ENCODE results near the gene SSTR4.
"Not testable (repeated sequence)": the region's sequence is repeated elsewhere in the genome, so short reads cannot be mapped to it uniquely, and the experiment has no call there.

SSTR4 gene

DNA sequence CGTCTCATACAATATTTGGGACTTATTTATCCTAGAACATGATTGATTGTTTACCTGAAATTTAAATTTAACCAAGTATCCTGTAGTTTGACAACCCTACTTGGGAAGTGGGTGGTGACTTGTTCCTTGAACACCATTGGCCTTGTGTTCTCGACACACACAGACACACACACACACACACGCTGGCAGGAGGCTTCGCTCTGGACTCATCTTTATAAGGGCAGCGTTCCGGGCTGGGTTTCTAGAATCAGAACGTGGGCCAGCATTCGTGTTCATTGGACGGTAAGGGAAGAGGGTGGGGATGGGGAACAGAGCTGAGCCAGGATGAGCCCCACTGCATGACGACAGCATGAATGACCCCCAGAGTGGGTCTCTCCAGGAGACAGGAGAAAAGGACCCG lies 16.2 kb upstream of the SSTR4 start:
- DNase-seq = no peak

DNA sequence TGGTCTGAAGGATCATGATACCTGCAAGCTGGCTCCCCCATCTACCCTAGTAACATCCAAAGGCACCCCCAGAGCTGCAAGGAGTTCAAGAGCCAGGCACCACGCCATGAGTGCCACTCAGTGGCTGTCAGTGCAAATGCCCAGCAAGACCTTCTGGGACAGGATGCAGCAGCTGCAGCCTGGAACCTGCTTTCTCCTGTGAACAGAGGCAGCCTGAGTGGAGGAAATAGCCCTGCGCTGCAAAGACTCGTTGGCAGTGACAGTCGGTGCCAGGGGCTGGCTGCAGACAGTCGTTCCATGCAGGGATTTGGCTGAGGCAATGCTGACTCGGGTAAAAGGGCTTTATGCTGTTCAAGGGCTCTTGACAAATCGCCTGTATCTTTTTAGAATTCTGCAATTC lies 15.7 kb upstream of the SSTR4 start:
- DNase-seq = no peak

DNA sequence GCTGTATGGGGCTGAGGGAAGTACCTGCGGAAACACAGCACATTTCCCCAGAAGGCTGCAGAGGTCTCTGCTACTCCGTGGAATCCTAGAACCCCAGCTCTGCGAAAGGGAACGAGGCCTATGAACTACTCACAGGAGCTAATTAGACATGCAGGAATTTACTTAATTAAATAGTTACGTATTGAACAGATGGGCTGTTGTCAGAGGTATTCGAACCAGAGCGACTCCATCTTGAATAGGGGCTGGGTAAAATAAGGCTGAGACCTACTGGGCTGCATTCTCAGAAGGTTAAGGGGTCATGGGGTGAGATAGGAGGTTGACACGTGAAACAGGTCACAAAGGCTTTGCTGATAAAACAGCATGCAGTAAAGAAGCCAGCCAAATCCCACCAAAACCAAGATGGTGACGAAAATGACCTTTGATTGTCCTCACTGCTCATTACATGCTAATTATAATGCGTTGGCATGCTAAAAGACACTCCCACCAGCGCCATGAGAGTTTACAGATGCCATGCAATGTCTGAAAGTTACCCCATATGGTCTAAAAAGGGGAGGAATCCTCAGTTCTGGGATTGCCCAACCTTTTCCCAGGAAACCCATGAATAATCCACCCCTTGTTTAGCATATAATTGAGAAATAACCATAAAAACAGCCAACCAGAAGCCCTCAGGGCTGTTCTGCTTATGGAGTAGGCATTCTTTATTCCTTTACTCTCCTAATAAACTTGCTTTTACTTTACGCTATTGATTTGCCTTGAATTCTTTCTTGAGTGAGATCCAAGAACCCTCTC lies 14.7 kb upstream of the SSTR4 start:
- no peak for DNase-seq

DNA sequence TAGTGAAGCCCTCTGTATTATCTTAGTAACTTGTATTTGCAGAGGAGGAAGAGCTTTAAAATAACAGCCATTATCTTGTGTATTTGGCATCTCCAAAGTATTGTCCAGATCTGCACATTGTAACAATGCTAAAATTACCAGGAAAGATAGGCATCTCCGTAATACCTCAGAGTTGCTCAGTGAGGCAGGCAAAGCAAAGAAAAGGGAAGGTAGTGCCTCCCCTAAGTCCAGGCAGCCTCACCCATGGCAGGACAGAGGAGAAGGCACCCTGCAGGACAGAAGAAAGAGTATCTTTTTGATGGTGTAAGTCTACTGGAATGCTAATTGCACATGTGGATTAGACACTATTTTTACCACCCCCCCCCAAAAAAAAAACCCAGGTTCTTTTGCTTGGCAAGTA lies 13.6 kb upstream of the SSTR4 start:
- DNase-seq = no peak

DNA sequence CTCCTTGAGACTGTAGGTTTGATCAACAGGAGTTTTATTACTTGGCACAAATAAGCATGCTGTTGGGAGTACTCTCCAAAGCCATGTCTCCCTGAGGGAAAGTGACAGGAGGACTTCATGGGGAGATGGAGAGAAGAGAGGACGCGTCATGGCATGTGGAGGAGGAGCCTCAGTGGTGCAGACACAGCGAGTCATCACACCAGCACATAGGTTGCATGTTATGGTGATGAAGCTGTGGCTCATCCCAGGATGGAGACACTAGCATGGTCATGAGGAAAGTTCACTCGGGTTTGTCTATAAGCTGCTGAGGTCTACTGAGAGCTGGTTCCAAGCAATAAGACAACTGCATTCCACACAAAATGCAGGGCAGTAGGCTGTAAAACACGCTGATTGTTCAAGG lies 13.2 kb upstream of the SSTR4 start:
- no peak for DNase-seq

DNA sequence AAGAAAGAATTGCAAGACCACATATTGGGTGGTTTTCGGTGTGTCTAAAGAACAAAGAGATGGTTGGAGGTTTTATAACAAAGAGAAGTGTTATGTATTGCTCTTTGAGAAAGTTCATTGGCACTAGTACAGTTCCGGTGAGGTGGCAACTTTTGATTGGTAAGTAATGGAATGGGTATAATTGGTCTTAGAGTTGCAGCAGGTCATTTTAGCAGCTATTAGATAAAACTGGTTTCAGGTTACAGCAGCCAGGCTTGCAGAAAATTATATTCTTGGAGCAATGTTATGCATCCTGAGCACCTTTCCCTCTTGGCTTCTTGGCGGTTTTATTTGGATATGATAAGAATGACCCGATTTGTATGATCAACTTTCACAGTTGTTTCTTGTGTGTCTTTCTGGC lies 12.3 kb upstream of the SSTR4 start:
- no peak for DNase-seq

DNA sequence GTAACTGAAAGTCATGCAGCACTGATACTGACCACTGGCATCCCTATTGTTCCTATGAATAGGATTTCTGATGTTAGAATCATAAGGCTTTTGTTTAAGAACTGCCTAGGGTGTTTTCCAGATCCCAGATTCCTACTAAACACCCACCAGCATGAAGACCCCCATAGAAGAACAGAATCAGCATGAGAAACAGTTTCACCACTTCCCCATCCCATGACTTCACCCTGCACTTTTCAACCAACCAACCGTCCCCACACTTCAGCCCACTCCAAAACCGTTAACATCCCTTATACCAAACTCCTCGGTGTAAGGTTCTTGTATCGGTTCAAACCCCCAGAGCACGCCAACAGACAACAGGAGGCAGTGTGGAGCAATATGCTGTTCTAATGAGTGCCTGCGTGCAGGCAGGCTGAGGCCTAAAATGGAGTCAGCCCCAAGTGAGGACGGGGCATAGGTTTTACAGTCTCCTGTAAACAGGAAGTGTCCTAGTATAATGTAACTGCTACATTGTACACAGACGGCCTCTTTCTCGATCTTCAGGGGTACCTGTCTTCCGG lies 11.4 kb upstream of the SSTR4 start:
- DNase-seq = no peak

DNA sequence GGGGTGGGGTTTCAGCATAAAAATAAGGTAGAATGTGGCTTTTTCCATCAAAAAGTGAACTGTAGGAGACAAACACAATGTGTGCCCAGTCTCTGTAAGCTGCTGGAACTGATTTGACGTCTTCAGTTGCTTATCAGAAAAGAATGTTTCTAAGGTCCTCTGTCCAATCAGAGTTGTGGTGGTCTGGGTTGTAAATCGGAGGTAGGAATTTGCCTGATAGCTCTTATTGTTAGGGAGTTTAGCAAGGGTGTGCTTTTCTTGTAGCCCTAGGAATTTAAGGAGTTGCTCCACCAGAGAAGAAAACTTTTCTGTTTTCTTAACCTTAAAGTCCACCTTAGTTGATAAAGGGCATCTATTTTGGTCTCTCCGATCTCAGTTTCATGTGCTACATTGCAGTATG lies 10.4 kb upstream of the SSTR4 start:
- no peak for DNase-seq

DNA sequence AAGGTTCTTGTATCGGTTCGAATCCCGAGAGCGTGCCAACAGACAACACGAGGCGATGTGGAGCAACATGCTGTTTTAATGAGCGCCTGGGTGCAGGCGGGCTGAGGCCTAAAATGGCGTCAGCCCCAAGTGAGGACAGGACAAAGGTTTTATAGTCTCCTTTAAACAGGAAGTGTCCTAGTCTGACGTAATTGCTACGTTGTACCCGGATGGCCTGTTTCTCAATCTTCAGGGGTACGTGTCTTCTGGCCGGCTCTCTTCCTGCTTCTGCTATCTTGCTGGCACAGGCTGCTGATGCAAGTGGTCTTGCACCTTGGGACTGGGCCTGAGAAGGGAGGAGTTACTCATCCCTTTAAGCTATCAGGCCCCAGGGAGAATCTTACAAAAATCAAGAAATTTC lies 9.6 kb upstream of the SSTR4 start:
- DNase-seq = not testable (repeated sequence)

DNA sequence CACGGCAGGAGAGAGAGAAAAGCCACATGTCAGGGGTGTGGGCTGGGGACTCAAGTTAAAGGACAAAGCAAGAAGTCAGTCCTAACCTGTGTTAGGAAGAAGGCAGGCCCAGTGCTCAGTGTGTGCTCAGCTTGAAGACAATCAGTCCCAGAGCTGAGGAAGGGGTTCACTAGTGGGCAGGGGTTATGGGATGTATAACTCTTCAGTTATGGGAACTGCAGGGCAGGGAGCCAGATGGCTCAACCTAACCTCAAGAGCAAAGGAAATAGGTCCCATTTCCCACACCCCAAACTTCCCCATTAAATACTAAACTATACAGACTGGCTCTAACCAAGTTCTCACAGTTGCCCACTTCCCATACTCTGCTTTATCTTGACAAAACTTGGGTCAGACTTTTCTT lies 7.4 kb upstream of the SSTR4 start:
- DNase-seq = no peak

DNA sequence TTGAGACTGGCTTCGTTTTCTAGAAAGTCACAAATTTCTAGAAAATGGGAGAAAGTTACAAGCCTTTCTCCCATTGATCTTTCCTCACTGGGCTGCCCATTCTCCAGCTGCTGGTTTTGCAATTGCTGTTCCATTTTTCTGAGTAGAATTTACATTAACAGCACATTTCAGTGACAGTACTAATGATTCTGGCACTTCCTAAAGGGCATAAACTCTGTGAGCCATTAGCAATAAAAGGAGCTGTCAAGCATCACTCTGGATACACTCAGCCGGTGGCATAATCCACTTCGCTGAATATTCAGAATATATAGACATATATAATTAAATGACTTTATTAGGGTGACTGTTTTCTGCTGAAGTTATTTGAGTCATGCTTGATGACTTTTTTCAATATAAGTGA lies 6.7 kb upstream of the SSTR4 start:
- DNase-seq = no peak

DNA sequence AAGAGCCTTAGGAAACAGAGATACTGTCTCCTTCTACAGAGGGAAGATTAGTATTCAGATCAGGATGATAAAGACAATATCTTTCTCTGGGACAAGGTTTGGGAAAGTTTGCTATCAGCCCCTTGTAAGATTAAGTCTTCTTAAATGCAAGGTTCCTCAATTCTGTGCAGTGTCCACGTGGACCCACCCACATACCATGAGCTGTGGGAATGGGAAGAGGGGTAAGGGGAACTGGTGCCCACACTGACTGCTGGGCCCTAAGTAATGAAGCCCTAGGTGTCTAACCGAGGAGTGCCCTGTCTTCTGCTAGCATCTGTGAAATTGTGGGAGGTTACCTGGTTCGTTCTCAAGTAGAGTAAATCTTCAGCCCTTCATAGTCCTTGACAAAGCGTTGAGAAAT lies 5.8 kb upstream of the SSTR4 start:
- DNase-seq = no peak

DNA sequence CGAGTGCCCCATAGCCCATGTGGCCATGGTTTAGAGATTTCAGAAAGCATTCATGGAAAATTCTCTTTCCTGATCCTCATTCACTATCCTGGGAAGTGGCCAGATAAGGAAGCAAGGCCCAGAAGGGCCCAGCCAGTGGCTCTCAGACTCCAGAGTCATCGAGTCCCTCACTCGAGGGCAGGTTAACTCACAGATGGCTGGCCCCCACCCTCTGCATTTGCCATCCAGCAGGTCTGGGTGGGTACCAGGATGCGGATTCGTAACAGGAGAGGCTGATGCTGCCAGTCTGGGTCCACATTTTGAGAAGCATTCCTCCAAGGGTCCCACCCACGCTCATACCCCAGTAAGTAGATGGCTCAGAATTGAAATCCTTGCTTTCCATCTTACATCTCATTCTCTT lies 3.8 kb upstream of the SSTR4 start:
- DNase-seq = no peak

DNA sequence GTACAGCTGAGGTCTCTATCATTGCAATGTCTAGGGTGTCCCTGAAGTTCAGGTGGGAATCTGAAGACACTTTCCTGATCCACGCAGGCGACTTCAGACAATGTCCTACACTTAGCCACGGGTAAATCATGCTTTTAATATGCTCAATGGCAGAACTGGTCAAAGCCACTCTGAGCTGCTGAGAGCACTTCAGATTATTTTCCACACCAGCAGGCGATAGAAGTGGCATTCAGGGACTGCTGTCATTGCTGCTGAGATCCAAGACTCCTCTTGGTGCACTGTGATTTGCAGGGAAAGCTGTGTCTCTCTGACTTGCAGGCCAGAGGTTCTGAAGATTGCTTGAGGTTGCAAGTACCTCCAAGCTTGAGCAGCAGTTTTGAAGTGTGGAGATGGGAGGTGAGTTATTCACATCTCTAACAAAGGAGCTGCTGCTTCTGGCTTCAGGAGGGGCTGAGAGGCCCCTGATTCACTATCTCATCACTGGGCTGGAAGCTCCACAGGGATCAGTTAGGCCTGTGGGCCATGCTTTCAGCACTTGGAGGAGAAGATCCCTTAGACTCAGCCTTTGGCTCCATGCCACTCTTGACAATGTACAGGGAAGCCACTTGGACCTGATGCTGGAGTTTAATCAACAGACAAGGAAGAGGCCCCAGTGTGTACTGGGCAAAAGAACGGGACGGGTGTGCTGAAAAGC lies 2.9 kb upstream of the SSTR4 start:
- no peak for DNase-seq

DNA sequence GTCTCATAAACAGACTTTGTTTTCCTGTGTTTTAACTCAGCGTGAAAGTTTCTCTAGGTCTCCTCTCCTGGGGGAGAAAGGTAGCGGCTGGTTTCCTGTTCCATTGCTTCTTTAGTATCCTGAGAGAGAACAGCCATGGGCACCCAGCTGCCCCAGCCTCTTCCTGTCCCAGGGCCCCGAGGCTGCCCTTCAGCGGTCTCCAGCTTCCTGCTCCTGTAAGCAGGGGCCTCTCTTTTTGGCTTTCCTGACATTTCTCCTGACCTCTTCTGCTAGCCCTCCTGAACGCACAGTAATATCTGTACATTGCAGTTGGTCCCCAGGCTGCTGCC lies 2.4 kb upstream of the SSTR4 start:
- no peak for DNase-seq

DNA sequence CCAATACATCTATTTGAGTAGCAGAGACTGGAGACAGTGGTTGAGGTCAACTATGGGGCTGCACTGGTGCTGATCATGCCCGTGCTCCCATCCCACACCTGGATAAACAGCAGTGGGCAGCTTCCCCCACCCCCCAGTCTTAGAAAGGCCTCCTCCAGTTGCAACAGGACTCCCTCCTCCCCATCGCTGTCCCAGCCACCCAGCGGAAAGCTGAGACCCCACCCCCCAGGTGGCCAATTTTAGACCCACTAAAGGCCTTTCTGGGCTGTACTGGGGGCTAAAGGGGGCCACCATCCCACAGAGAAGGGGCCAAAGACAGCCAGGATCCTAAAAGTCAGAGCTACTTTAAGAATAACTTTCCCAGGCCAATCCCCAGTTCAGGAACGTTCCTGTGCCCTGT lies 1.2 kb upstream of the SSTR4 start:
- DNase-seq = no peak

DNA sequence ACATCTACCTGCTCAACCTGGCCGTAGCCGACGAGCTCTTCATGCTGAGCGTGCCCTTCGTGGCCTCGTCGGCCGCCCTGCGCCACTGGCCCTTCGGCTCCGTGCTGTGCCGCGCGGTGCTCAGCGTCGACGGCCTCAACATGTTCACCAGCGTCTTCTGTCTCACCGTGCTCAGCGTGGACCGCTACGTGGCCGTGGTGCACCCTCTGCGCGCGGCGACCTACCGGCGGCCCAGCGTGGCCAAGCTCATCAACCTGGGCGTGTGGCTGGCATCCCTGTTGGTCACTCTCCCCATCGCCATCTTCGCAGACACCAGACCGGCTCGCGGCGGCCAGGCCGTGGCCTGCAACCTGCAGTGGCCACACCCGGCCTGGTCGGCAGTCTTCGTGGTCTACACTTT lies 619 bp downstream of the SSTR4 start:
- no peak for DNase-seq

DNA sequence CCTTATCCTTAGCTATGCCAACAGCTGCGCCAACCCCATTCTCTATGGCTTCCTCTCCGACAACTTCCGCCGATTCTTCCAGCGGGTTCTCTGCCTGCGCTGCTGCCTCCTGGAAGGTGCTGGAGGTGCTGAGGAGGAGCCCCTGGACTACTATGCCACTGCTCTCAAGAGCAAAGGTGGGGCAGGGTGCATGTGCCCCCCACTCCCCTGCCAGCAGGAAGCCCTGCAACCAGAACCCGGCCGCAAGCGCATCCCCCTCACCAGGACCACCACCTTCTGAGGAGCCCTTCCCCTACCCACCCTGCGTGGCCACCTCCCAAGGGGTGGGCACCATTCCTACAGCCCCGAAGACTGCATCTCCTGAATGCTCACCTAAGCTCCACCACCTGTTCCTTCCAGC lies 1.3 kb downstream of the SSTR4 start:
- no peak for DNase-seq

DNA sequence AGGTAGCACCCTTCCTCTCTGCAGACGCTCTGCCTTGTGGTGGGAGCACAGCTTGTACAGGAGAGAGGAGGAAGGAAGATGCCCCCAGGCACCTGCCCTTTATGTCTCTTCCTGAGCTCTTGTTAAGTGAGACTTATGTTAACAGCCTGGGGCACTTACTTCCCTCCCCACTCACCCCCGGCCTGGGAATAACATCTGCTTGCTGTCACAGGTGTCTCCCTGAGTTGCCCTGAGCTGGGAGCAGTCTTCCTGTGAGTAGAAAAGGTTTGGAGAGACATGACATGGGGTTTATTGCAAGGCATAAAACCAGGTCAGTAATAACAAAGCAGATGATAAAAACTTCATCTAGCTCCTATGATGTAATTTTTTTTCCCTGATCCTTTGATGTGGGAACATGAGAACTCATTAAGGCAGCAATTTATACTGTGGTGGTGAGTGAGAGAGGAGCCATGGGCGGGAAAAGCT lies 1.9 kb downstream of the SSTR4 start:
- no peak for DNase-seq

DNA sequence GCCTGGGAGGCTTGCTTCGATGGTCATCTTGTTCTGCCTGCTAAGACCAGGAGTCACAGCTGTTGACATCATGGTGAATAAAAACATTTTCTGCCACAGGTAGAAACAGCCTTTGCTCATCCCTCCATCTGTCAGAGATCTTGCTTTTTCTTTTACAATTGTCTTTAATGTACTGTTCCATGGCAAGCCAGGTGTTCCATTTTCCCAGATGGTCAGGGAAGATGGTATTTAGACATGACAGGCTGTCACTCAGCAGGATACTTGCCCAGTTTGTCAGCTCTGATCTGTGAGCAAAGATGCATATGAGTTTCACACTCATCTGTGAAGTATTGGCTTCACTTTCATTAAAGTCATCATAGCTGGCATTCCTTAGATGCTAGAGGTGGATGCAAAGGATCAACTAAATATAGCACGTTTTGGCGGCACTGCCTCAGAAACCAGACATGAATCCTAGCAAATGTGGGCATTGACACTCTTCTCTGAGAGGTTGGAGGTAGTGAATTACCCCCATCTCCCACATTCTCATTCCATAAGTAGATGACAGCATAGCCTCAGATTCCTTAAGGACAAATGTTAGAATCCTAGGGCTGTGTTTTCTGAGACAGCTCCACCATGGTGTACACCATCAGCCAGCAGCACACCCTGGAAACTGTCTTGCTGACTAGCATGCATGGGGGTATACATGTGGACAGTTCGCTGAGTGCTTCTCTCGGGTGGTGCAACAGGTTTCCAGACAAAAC lies 4.2 kb downstream of the SSTR4 start:
- no peak for DNase-seq

DNA sequence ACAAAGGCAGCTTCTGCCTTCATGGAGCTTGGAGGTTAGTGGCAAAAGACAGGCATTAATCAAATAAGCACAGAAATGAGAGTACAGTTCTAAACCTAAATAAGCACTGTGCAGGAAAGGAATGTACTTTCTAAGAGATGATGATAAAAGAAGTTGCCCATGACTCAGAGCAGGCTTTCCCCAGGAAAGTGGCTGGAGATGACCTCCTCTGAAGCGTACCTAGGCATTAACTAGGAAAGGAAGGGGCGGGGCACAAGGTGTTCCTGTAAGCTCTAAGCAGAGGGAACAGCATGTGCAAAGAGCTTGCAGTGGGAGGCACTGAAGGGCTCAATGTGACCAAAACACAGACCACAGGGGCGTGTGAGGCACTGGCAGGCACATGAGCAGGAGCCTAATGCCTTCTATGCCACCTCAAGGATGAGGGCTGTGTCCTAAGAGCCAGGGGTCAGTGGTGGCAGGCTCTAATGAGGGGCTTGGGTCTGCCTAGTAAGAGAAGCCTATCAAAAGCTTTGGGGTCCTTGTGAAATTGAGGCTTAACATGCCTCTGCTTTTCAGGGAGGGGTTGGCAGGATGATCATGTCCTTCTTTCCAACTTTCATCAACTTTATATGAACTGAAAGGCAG lies 4.9 kb downstream of the SSTR4 start:
- DNase-seq = no peak

DNA sequence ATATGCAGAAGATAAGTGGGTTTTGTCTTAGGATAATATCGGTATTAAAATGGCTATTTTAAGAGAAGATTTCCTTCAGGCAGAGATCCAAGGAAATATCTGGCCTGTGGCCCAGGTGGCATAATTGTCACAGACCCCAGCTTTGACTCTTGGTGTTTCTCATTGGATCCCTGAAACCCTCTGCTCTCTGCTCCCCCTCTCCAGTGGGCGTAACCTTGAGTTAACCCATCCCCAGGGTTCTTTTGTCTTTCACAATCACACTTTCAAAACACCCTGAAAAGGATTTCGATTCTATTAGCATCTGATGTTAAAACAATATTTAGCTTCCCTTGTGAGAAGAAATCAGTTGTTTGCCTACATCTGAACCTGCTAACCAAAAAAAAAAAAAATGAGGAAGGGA lies 7.2 kb downstream of the SSTR4 start:
- DNase-seq = no peak

DNA sequence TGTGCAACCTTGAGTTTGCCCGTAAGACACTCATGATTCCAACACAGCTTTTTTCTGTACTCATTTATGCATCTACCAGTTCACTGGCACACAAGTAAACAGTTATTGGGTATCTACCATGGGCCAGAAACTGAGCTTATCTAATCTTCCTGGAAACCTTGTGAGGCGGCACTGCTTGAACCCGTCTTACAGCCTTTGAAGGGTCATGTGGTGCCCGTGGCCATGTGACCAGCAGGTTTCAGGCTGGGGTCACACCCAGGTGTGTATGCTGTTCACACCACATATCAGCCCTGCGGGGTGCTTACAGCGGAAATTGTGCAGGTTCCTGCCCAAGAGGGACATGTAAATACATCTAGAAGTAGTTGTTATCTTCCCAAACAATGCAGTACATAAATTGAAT lies 8.3 kb downstream of the SSTR4 start:
- no peak for DNase-seq
